ENCODE data around the gene PUS7. TPM values are rescaled to one million over a fixed set of nuclear protein-coding genes. Genes with fewer than 3 reads are reported as not detected.
A peak's percentile ranks its signal among the peaks of the same experiment; 100 is the strongest.

The PUS7 gene
- total and polyA plus RNA-seq, 4 experiments from 2014 or later, result 5.2 to 5.9 (median 5.6) TPM

GRCh38 chr7:105480931-105481330 lies 41.1 kb downstream of the PUS7 start:
- Histone ChIP-seq H3K9me3 (ENCODE audit: control insufficient read depth in 1 of 2, low read length in 2 of 2) (no peaks in the 10 kb centered on the region), H3K4me3 (ENCODE audit: low read length in 2 of 2) (no peak overlapping the region), H3K36me3 (ENCODE audit: insufficient read depth, low read length) (no peaks in the 10 kb centered on the region), H3K27me3 (ENCODE audit: insufficient read depth, low read length) (no peaks in the 10 kb centered on the region), H3K27ac (ENCODE audit: low read depth, low read length) (no peak overlapping the region), H3K4me1 (ENCODE audit: insufficient read depth, low read length) (peaks cover 5% of the 10 kb centered on the region)
- no peak for DNase-seq
- Mint-ChIP-seq H3K36me3 (peaks cover 1 to 15% of the 10 kb centered on the region in 2 donors), H3K9me3 (no peaks in the 10 kb centered on the region), H3K4me1 (peaks cover 0 to 5% (median 2%) of the 10 kb centered on the region in 4 donors), H3K27ac (no peak overlapping the region), H3K4me3 (no peak overlapping the region), H3K27me3 (no peaks in the 10 kb centered on the region)
- intact Hi-C loops (cut with micrococcal nuclease), result no loop called here
- ChIA-PET CTCF (ENCODE audit: partially characterized antibody) (interaction anchor here (0.9 to 1.4 kb wide), 4 partner anchors 9 to 500 kb away, joined by 3 to 5 read pairs (median 4); no protein-coding TSS in a partner anchor), POLR2A (ENCODE audit: partially characterized antibody) (interaction anchor here (0.8 kb wide), 1 partner anchor 51 kb away, joined by 3 read pairs; no protein-coding TSS in a partner anchor)

GRCh38 chr7:105478606-105479005 lies 43.5 kb downstream of the PUS7 start:
- H3K36me3 Mint-ChIP-seq, result peaks cover 1 to 19% of the 10 kb centered on the region in 2 donors
- POLR2A ChIA-PET (ENCODE audit: partially characterized antibody), result no interaction called here
- Histone ChIP-seq H3K4me1 (ENCODE audit: insufficient read depth, low read length) (peaks cover 5% of the 10 kb centered on the region), H3K27ac (ENCODE audit: low read depth, low read length) (no peak overlapping the region), H3K4me3 (ENCODE audit: low read length in 2 of 2) (no peak overlapping the region), H3K36me3 (ENCODE audit: insufficient read depth, low read length) (no peaks in the 10 kb centered on the region), H3K9me3 (ENCODE audit: control insufficient read depth in 1 of 2, low read length in 2 of 2) (no peaks in the 10 kb centered on the region), H3K27me3 (ENCODE audit: insufficient read depth, low read length) (no peaks in the 10 kb centered on the region)
- H3K4me3 Mint-ChIP-seq, result no peak overlapping the region
- peaks cover 0 to 5% (median 2%) of the 10 kb centered on the region in 4 donors for H3K4me1 Mint-ChIP-seq
- no peak for DNase-seq
- H3K27me3 Mint-ChIP-seq, result no peaks in the 10 kb centered on the region
- no peak overlapping the region for H3K27ac Mint-ChIP-seq
- CTCF ChIA-PET (ENCODE audit: partially characterized antibody), result no interaction called here
- intact Hi-C loops (cut with micrococcal nuclease), result no loop called here
- H3K9me3 Mint-ChIP-seq, result no peaks in the 10 kb centered on the region

GRCh38 chr7:105477908-105478307 lies 44.2 kb downstream of the PUS7 start:
- no peak for DNase-seq
- Mint-ChIP-seq H3K27ac (no peak overlapping the region), H3K27me3 (no peaks in the 10 kb centered on the region), H3K4me3 (no peak overlapping the region), H3K4me1 (peaks cover 0 to 5% (median 2%) of the 10 kb centered on the region in 4 donors), H3K36me3 (peaks cover 1 to 19% of the 10 kb centered on the region in 2 donors), H3K9me3 (no peaks in the 10 kb centered on the region)
- Histone ChIP-seq H3K4me1 (ENCODE audit: insufficient read depth, low read length) (peaks cover 5% of the 10 kb centered on the region), H3K36me3 (ENCODE audit: insufficient read depth, low read length) (no peaks in the 10 kb centered on the region), H3K27ac (ENCODE audit: low read depth, low read length) (no peak overlapping the region), H3K9me3 (ENCODE audit: control insufficient read depth in 1 of 2, low read length in 2 of 2) (no peaks in the 10 kb centered on the region), H3K4me3 (ENCODE audit: low read length in 2 of 2) (no peak overlapping the region), H3K27me3 (ENCODE audit: insufficient read depth, low read length) (no peaks in the 10 kb centered on the region)
- intact Hi-C loops (cut with micrococcal nuclease), result no loop called here
- ChIA-PET CTCF (ENCODE audit: partially characterized antibody) (no interaction called here), POLR2A (ENCODE audit: partially characterized antibody) (interaction anchor here (0.5 kb wide), 1 partner anchor 11 kb away, joined by 3 read pairs; no protein-coding TSS in a partner anchor)

- H3K27ac Mint-ChIP-seq, result no peak overlapping the region
- H3K27me3 ChIP-seq (ENCODE audit: insufficient read depth, low read length), result no peaks in the 10 kb centered on the region
- no peak for DNase-seq
- peaks cover 0 to 8% of the 10 kb centered on the region in 2 donors for H3K36me3 Mint-ChIP-seq
- H3K4me1 Mint-ChIP-seq, result peaks cover 0 to 5% (median 2%) of the 10 kb centered on the region in 4 donors
- intact Hi-C loops (cut with micrococcal nuclease), result no loop called here
- ChIA-PET CTCF (ENCODE audit: partially characterized antibody) (no interaction called here), POLR2A (ENCODE audit: partially characterized antibody) (no interaction called here)
- H3K4me3 Mint-ChIP-seq, result no peak overlapping the region
- no peaks in the 10 kb centered on the region for H3K27me3 Mint-ChIP-seq
- H3K4me3 ChIP-seq (ENCODE audit: low read length in 2 of 2), result no peak overlapping the region
- H3K36me3 ChIP-seq (ENCODE audit: insufficient read depth, low read length), result no peaks in the 10 kb centered on the region
- no peaks in the 10 kb centered on the region for H3K9me3 ChIP-seq (ENCODE audit: control insufficient read depth in 1 of 2, low read length in 2 of 2)
- peaks cover 5% of the 10 kb centered on the region for H3K4me1 ChIP-seq (ENCODE audit: insufficient read depth, low read length)
- no peak overlapping the region for H3K27ac ChIP-seq (ENCODE audit: low read depth, low read length)
- no peaks in the 10 kb centered on the region for H3K9me3 Mint-ChIP-seq
Measured at GRCh38 chr7:105474045-105474444, 48.0 kb downstream of the PUS7 start.

GRCh38 chr7:105473163-105473562 lies 48.9 kb downstream of the PUS7 start:
- no peaks in the 10 kb centered on the region for H3K27me3 Mint-ChIP-seq
- peaks cover 0 to 4% of the 10 kb centered on the region in 2 donors for H3K36me3 Mint-ChIP-seq
- no peak overlapping the region for H3K4me3 ChIP-seq (ENCODE audit: low read length in 2 of 2)
- CTCF ChIA-PET (ENCODE audit: partially characterized antibody), result no interaction called here
- POLR2A ChIA-PET (ENCODE audit: partially characterized antibody), result no interaction called here
- intact Hi-C loops (cut with micrococcal nuclease), result no loop called here
- no peaks in the 10 kb centered on the region for H3K4me1 Mint-ChIP-seq
- H3K27ac ChIP-seq (ENCODE audit: low read depth, low read length), result no peak overlapping the region
- no peak overlapping the region for H3K27ac Mint-ChIP-seq
- H3K27me3 ChIP-seq (ENCODE audit: insufficient read depth, low read length), result no peaks in the 10 kb centered on the region
- H3K4me1 ChIP-seq (ENCODE audit: insufficient read depth, low read length), result no peaks in the 10 kb centered on the region
- no peak for DNase-seq
- H3K9me3 Mint-ChIP-seq, result no peaks in the 10 kb centered on the region
- H3K4me3 Mint-ChIP-seq, result no peak overlapping the region
- H3K9me3 ChIP-seq (ENCODE audit: control insufficient read depth in 1 of 2, low read length in 2 of 2), result no peaks in the 10 kb centered on the region
- no peaks in the 10 kb centered on the region for H3K36me3 ChIP-seq (ENCODE audit: insufficient read depth, low read length)

GRCh38 chr7:105470846-105471245 lies 51.2 kb downstream of the PUS7 start:
- no peaks in the 10 kb centered on the region for H3K36me3 ChIP-seq (ENCODE audit: insufficient read depth, low read length)
- Mint-ChIP-seq H3K27me3 (no peaks in the 10 kb centered on the region), H3K36me3 (peaks cover 0 to 4% of the 10 kb centered on the region in 2 donors), H3K4me3 (no peak overlapping the region), H3K4me1 (no peaks in the 10 kb centered on the region), H3K9me3 (no peaks in the 10 kb centered on the region), H3K27ac (no peak overlapping the region)
- POLR2A ChIA-PET (ENCODE audit: partially characterized antibody), result no interaction called here
- H3K9me3 ChIP-seq (ENCODE audit: control insufficient read depth in 1 of 2, low read length in 2 of 2), result no peaks in the 10 kb centered on the region
- intact Hi-C loops (cut with micrococcal nuclease), result no loop called here
- no peaks in the 10 kb centered on the region for H3K4me1 ChIP-seq (ENCODE audit: insufficient read depth, low read length)
- no peak overlapping the region for H3K27ac ChIP-seq (ENCODE audit: low read depth, low read length)
- H3K27me3 ChIP-seq (ENCODE audit: insufficient read depth, low read length), result no peaks in the 10 kb centered on the region
- H3K4me3 ChIP-seq (ENCODE audit: low read length in 2 of 2), result no peak overlapping the region
- DNase-seq, result no peak
- CTCF ChIA-PET (ENCODE audit: partially characterized antibody), result interaction anchor here (1.4 kb wide), 1 partner anchor 10 kb away, joined by 4 read pairs; no protein-coding TSS in a partner anchor

GRCh38 chr7:105470090-105470489 lies 52.0 kb downstream of the PUS7 start:
- H3K36me3 Mint-ChIP-seq, result no peaks in the 10 kb centered on the region
- no peaks in the 10 kb centered on the region for H3K27me3 Mint-ChIP-seq
- no peaks in the 10 kb centered on the region for H3K4me1 Mint-ChIP-seq
- H3K36me3 ChIP-seq (ENCODE audit: insufficient read depth, low read length), result no peaks in the 10 kb centered on the region
- DNase-seq, result no peak
- intact Hi-C loops (cut with micrococcal nuclease), result no loop called here
- H3K9me3 Mint-ChIP-seq, result no peaks in the 10 kb centered on the region
- peak overlapping the region in 1 of 7 donors; percentile 1 for H3K27ac Mint-ChIP-seq
- H3K9me3 ChIP-seq (ENCODE audit: control insufficient read depth in 1 of 2, low read length in 2 of 2), result no peaks in the 10 kb centered on the region
- no peaks in the 10 kb centered on the region for H3K27me3 ChIP-seq (ENCODE audit: insufficient read depth, low read length)
- H3K4me1 ChIP-seq (ENCODE audit: insufficient read depth, low read length), result no peaks in the 10 kb centered on the region
- H3K4me3 Mint-ChIP-seq, result no peak overlapping the region
- no peak overlapping the region for H3K27ac ChIP-seq (ENCODE audit: low read depth, low read length)
- no peak overlapping the region for H3K4me3 ChIP-seq (ENCODE audit: low read length in 2 of 2)
- CTCF ChIA-PET (ENCODE audit: partially characterized antibody), result no interaction called here
- POLR2A ChIA-PET (ENCODE audit: partially characterized antibody), result interaction anchor here (0.6 kb wide), 1 partner anchor 11 kb away, joined by 4 read pairs; no protein-coding TSS in a partner anchor
